Subcutaneous abdominal adipose tissue (tissue), 5 donors: Measurements from ENCODE around the gene TFDP1.

Source experiments
- H3K27ac ChIP-seq: one replicate; pipeline ENCODE4 v1.7.0; 2013; ENCODE audit warnings: low read depth, mild to moderate bottlenecking, inconsistent platforms, low read length, moderate library complexity
- H3K27me3 ChIP-seq, 5 donors: one replicate each; pipeline ENCODE4 v1.7.0; 2013; ENCODE audit warnings: low read length in 5 of 5, inconsistent platforms in 1 of 5; ENCODE audit not compliant: control insufficient read depth in 5 of 5, insufficient read depth in 4 of 5
- H3K36me3 ChIP-seq, 5 donors: one replicate each; pipeline ENCODE4 v1.7.0; 2013; ENCODE audit warnings: low read length in 5 of 5; ENCODE audit not compliant: control insufficient read depth in 5 of 5, insufficient read depth in 5 of 5
- H3K4me1 ChIP-seq, 5 donors: one replicate each; pipeline ENCODE4 v1.7.0; 2013; ENCODE audit warnings: low read length in 5 of 5, mild to moderate bottlenecking in 3 of 5, moderate library complexity in 1 of 5; ENCODE audit not compliant: control insufficient read depth in 5 of 5, insufficient read depth in 5 of 5
- H3K4me3 ChIP-seq, 5 donors: one replicate each; pipeline ENCODE4 v1.7.0; 2013; ENCODE audit warnings: low read length in 5 of 5, low read depth in 1 of 5
- H3K9ac ChIP-seq, 5 donors: one replicate each; pipeline ENCODE4 v1.7.0; 2013; ENCODE audit warnings: low read length in 5 of 5, mild to moderate bottlenecking in 4 of 5, moderate library complexity in 3 of 5
- H3K9me3 ChIP-seq, 5 donors: one replicate each; pipeline ENCODE4 v1.7.0; 2013; ENCODE audit warnings: low read length in 5 of 5; ENCODE audit not compliant: control insufficient read depth in 5 of 5
- donor health status: healthy.
- donor health status: healthy.
- donor health status: healthy.
- donor health status: healthy.
- donor health status: healthy.

TFDP1 gene

DNA sequence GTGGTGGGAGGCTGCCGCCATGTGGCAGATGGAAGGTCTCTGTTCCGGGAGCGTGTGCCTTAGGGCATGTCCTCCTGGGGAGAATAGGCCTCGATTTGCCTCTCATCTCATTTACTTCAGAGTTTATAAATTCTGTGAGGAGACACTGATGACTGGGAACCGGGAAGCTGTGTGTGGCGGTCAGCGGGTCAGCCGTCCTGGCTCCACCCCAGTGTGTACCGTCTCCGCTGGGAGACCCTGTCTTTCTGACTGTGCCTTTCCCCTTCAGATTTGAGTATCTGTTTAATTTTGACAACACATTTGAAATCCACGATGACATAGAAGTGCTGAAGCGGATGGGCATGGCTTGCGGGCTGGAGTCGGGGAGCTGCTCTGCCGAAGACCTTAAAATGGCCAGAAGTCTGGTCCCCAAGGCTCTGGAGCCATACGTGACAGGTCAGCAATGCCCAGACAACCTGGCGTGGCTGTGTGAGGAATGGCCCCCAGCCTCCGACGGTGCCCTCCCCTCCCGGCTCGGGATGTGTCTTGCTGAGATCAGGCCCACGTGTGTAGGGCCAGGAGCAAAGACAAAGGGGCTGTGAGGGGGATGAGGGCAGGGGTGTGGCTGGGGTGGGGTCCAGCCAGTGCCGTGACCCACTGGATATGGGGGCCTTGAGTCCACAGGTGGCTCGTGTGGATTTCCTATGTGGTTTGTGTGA, 51.9 kb downstream of the TFDP1 start:
- H3K9ac ChIP-seq: no peak overlapping the region
- no peaks in the 10 kb centered on the region for H3K27me3 ChIP-seq
- H3K36me3 ChIP-seq: peaks cover 6 to 89% (median 80%) of the 10 kb centered on the region in 5 donors
- H3K4me3 ChIP-seq: no peak overlapping the region
- no peak overlapping the region for H3K27ac ChIP-seq
- no peaks in the 10 kb centered on the region for H3K4me1 ChIP-seq
- no peaks in the 10 kb centered on the region for H3K9me3 ChIP-seq

DNA sequence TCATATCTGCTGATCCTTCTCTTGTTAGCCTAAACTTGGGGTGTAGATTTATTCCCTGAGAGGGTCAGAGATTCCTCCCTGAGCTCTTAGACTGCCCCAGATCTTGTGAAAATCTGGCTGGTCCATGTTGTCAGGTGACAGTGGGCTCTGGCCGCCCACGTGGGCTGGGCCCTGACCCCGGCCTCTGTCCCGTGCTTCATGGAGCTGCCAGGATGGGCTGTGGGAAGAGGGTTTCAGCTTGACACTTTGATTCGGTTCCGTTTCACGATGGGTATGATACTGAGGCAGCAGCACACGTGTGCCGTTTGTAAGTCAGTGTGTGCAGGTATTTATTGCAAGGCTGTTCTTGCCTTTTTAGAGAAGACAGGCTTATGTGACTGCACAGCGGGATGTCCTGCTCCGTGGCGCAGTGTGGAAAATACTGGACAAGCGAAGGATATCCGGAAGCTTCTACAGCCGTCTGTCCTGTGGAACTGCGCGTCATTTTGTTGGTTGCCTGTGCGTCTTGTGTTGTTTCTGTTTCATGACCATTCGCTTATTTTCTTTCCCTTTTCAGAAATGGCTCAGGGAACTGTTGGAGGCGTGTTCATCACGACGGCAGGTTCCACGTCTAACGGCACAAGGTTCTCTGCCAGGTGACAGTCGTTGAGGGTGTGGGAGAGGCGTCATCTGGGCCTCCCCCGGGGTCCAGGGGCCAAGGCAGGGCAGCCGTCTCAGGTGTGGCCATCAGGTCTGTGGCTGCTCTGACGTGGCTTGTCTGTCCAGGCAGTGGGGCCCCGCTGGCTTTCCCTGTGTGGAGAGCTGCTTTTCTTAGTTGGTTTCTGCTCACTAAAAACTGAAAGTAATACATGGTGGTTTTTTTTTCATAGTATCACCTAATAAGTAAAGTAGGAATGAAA, 53.0 kb downstream of the TFDP1 start:
- H3K4me1 ChIP-seq: no peaks in the 10 kb centered on the region
- peaks cover 6 to 85% (median 76%) of the 10 kb centered on the region in 5 donors for H3K36me3 ChIP-seq
- no peaks in the 10 kb centered on the region for H3K27me3 ChIP-seq
- H3K27ac ChIP-seq: no peak overlapping the region
- no peak overlapping the region for H3K4me3 ChIP-seq
- no peaks in the 10 kb centered on the region for H3K9me3 ChIP-seq
- no peak overlapping the region for H3K9ac ChIP-seq

DNA sequence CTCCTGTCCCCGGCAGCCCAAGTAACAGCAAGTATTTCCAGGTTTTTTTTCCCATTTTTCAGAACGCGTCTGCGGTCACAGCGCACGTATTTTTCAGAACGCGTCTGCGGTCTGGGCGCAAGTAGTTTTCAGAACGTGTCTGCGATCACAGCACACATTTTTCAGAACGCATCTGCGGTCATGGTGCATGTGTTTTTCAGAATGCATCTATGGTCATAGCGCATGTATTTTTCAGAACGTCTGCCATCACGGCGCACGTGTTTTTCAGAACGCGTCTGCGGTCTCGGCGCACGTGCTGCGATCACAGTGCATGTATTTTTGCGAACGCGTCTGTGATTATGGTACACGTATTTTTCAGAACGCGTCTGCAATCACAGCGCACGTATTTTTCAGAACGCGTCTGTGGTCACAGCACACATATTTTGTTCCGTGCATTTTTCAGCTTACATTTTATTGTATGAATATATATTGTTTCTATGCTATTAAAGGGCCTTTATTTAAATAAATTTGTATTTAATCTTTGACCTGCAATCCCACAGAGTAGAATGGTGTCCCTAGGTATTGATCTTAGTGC, 53.7 kb downstream of the TFDP1 start:
- H3K4me3 ChIP-seq: no peak overlapping the region
- no peak overlapping the region for H3K27ac ChIP-seq
- no peaks in the 10 kb centered on the region for H3K27me3 ChIP-seq
- H3K9ac ChIP-seq: no peak overlapping the region
- H3K9me3 ChIP-seq: no peaks in the 10 kb centered on the region
- H3K36me3 ChIP-seq: peaks cover 6 to 78% (median 69%) of the 10 kb centered on the region in 5 donors
- H3K4me1 ChIP-seq: no peaks in the 10 kb centered on the region

DNA sequence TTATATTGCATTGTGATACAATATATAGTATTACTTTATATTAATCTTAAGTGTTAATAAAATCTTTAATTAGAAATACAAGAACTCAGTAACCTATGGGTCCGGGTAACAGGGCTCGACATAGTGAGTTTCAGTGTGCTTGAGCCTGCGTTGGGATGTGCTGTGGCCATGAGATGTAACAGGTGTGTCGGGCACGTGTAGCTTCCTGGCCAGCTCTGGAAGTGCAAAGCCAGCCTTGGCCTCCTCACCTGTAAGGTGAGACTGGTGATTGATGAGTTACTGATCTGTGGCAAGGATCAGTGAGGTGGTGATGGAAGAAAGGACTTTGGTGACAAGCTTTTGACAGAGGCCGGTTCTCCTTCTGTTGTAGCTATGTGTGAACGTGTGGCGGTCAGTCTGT, 54.3 kb downstream of the TFDP1 start:
- H3K27me3 ChIP-seq: no peaks in the 10 kb centered on the region
- H3K9me3 ChIP-seq: no peaks in the 10 kb centered on the region
- peaks cover 6 to 73% (median 64%) of the 10 kb centered on the region in 5 donors for H3K36me3 ChIP-seq
- no peak overlapping the region for H3K4me3 ChIP-seq
- no peak overlapping the region for H3K27ac ChIP-seq
- H3K4me1 ChIP-seq: no peaks in the 10 kb centered on the region
- H3K9ac ChIP-seq: no peak overlapping the region

DNA sequence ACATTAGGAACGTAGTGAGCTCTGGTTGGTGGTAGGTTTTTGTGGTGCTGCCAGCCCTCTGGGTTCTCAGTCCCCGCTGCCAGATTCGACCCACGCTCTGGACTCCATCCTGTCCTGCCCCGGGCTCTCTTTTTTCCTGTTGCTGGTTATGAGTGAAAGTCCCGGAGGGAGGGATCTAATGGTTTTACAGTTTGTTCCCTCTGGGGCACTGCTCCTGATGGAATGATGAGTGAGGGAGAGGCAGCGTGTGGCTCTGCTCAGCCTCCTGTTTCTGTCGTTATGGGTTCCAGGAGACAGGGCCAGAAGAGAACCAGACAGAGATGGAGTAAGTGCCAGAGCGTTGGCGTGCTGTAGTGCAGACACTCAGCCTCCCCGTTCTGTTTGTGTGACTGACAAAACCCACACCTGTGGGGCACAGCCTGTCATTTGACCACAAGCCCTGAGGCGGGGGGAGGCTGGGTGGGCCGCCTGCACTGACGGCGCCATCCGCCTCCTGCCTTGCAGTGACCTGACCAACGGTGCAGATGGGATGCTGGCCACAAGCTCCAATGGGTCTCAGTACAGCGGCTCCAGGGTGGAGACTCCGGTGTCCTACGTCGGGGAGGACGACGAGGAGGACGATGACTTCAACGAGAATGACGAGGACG, 55.2 kb downstream of the TFDP1 start:
- Histone ChIP-seq H3K4me3 (no peak overlapping the region), H3K27me3 (no peaks in the 10 kb centered on the region), H3K36me3 (peaks cover 2 to 63% (median 55%) of the 10 kb centered on the region in 5 donors), H3K9me3 (no peaks in the 10 kb centered on the region), H3K9ac (no peak overlapping the region), H3K27ac (no peak overlapping the region), H3K4me1 (no peaks in the 10 kb centered on the region)

DNA sequence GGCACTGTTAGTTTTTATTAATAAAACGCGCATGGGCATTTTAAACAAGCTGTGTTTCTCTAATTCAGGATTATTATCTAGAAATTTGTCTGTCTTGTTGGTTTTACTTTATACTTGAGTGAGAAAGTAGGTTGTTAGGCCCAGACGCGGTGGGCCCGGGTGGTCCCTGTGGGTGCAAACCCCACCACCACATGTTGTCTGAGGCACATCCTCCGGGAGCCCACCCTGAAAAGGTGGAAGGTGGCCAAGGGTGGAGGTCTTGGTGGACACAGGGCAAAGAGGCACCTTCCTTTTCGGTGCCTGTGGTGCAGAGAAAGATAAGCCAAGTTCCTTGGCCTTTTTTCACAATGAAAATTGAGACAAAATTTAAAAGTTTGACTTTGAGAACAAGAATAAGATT, 56.9 kb downstream of the TFDP1 start:
- no peaks in the 10 kb centered on the region for H3K27me3 ChIP-seq
- H3K36me3 ChIP-seq: peaks cover 2 to 46% (median 39%) of the 10 kb centered on the region in 5 donors
- H3K9ac ChIP-seq: no peak overlapping the region

DNA sequence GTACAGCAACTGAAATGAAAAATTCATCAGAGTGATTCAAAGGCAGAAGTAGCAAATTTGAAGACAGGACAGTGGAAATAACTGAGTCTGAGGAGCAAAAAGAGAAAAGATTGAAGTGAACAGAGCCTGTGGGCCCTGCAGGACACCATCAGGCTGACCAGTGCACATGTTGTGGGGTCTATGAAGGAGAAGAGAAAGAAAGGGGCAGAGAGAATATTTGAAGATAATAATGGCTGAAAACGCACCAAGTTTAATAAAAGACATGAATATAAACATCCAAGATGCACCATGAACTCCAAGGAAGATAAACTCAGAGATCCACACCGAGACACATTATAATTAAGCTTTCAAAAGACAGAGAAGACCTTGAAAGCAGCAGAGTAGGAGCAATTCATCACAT, 58.0 kb downstream of the TFDP1 start:
- Histone ChIP-seq H3K27ac (no peak overlapping the region), H3K4me3 (no peak overlapping the region), H3K27me3 (no peaks in the 10 kb centered on the region), H3K36me3 (peaks cover 2 to 35% (median 27%) of the 10 kb centered on the region in 5 donors), H3K9me3 (no peaks in the 10 kb centered on the region), H3K9ac (no peak overlapping the region), H3K4me1 (peaks cover 0 to 13% (median 6%) of the 10 kb centered on the region in 5 donors)

More for the DNA sequence above, 56.9 kb downstream of the TFDP1 start:
- Histone ChIP-seq H3K27ac (no peak overlapping the region), H3K9me3 (no peaks in the 10 kb centered on the region), H3K4me3 (no peak overlapping the region), H3K4me1 (peaks cover 0 to 3% (median 0%) of the 10 kb centered on the region in 5 donors)

DNA sequence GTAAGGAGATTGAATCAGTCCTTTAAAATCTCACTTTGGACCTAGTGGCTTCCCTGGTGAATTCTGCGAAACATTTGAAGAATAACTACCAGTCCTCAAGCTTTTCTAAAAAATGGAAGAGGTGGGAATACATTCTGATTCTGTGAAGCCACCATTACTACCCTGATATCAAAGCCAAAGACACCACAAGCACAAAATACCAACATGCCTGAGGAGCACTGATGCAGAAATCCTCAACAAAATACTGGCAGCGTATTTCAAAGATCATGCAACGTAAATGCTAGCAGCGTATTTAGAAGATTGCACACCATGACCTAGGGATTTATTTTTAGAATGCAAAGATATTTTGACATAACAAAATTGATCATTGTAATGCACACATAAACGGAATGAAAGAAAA, 59.0 kb downstream of the TFDP1 start:
- H3K27me3 ChIP-seq: no peaks in the 10 kb centered on the region
- no peak overlapping the region for H3K4me3 ChIP-seq
- no peak overlapping the region for H3K9ac ChIP-seq
- no peak overlapping the region for H3K27ac ChIP-seq
- H3K36me3 ChIP-seq: peaks cover 2 to 26% (median 18%) of the 10 kb centered on the region in 5 donors
- no peaks in the 10 kb centered on the region for H3K9me3 ChIP-seq
- peaks cover 0 to 18% (median 11%) of the 10 kb centered on the region in 5 donors for H3K4me1 ChIP-seq

DNA sequence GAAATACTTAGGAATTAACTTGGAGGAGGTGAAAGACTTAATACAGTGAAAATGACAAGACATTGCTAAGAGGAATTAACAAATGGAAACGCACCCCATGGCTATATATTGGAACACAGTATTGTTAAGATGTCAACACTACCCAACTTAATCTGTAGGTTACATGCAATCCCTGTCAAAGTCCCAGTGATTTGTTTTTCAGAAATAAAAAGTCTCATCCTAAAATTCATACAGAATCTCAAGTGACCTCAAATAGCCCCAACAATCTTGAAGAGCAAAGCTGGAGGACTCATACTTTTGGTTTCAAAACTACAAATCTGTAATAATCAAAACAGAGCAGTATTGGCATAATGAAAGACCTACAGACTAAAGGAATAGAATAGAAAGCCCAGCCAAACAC, 60.2 kb downstream of the TFDP1 start:
- Histone ChIP-seq H3K4me1 (peaks cover 0 to 18% (median 11%) of the 10 kb centered on the region in 5 donors), H3K9me3 (no peaks in the 10 kb centered on the region), H3K9ac (no peak overlapping the region), H3K27ac (no peak overlapping the region), H3K36me3 (peaks cover 2 to 15% (median 10%) of the 10 kb centered on the region in 5 donors), H3K27me3 (no peaks in the 10 kb centered on the region), H3K4me3 (no peak overlapping the region)
